ENCODE measurements around the gene IFT43.
A peak's percentile ranks its signal among the peaks of the same experiment; 100 is the strongest.

Gene IFT43

GRCh38 chr14:76104802-76105355, 119.3 kb downstream of the IFT43 start:
- TF ChIP-seq CTCF (conservative IDR thresholded peaks at IDR 0.05; ENCODE audit: control insufficient read depth, insufficient read depth, low read depth, low read length): no peak
- no peak overlapping the region for H3K4me3 ChIP-seq (ENCODE audit: control insufficient read depth, low read depth, low read length)
- DNase-seq (ENCODE audit: low read depth): no peak

GRCh38 chr14:76106188-76106587, 120.6 kb downstream of the IFT43 start:
- no peak overlapping the region for H3K4me3 ChIP-seq (ENCODE audit: control insufficient read depth, low read depth, low read length)
- no peak for TF ChIP-seq CTCF (conservative IDR thresholded peaks at IDR 0.05; ENCODE audit: control insufficient read depth, insufficient read depth, low read depth, low read length)
- DNase-seq (ENCODE audit: low read depth): no peak

- no peak for TF ChIP-seq CTCF (conservative IDR thresholded peaks at IDR 0.05; ENCODE audit: control insufficient read depth, insufficient read depth, low read depth, low read length)
- DNase-seq (ENCODE audit: low read depth): peak; percentile 25
- no peak overlapping the region for H3K4me3 ChIP-seq (ENCODE audit: control insufficient read depth, low read depth, low read length)
Measured at GRCh38 chr14:76109087-76109880, 123.7 kb downstream of the IFT43 start.

- H3K4me3 ChIP-seq (ENCODE audit: control insufficient read depth, low read depth, low read length): no peak overlapping the region
- no peak for TF ChIP-seq CTCF (conservative IDR thresholded peaks at IDR 0.05; ENCODE audit: control insufficient read depth, insufficient read depth, low read depth, low read length)
Measured at GRCh38 chr14:76112889-76113624, 127.5 kb downstream of the IFT43 start.

GRCh38 chr14:76113691-76114090, 128.1 kb downstream of the IFT43 start:
- no peak for DNase-seq (ENCODE audit: low read depth)
- H3K4me3 ChIP-seq (ENCODE audit: control insufficient read depth, low read depth, low read length): no peak overlapping the region
- TF ChIP-seq CTCF (conservative IDR thresholded peaks at IDR 0.05; ENCODE audit: control insufficient read depth, insufficient read depth, low read depth, low read length): no peak

More at GRCh38 chr14:76112889-76113624, 127.5 kb downstream of the IFT43 start:
- DNase-seq (ENCODE audit: low read depth): no peak

- no peak for DNase-seq (ENCODE audit: low read depth)
- no peak for TF ChIP-seq CTCF (conservative IDR thresholded peaks at IDR 0.05; ENCODE audit: control insufficient read depth, insufficient read depth, low read depth, low read length)
- no peak overlapping the region for H3K4me3 ChIP-seq (ENCODE audit: control insufficient read depth, low read depth, low read length)
Measured at GRCh38 chr14:76115010-76115422, 129.5 kb downstream of the IFT43 start.
